Kidney epithelial cell (primary cell): Measurements from ENCODE around the gene PALS2. TPM values are rescaled to one million over a fixed set of nuclear protein-coding genes. Genes with fewer than 3 reads are reported as not detected.
A peak's percentile ranks its signal among the peaks of the same experiment; 100 is the strongest.

ENCODE experiments used
- DNase-seq: peaks from one replicate; pipeline ENCODE4 v3.0.0-alpha.2; 2010; ENCODE audit warnings: low read depth
- H3K27me3 ChIP-seq: 2 replicates; pipeline ENCODE4 v1.6.0; 2011; ENCODE audit warnings: low read length; ENCODE audit not compliant: control insufficient read depth, insufficient read depth
- H3K36me3 ChIP-seq: 2 replicates; pipeline ENCODE4 v1.5.1; 2011; ENCODE audit warnings: low read length; ENCODE audit not compliant: control insufficient read depth, insufficient read depth
- H3K4me3 ChIP-seq: 2 replicates; pipeline ENCODE4 v1.5.1; 2011; ENCODE audit warnings: low read depth, mild to moderate bottlenecking, control low read depth, low read length
- CTCF ChIP-seq: IDR thresholded peaks from 2 replicates; pipeline ENCODE4 v1.5.1; 2011; ENCODE audit warnings: mild to moderate bottlenecking, moderate library complexity, low read length, control low read depth, inconsistent platforms; ENCODE audit not compliant: insufficient read depth, poor library complexity, severe bottlenecking
- total RNA-seq: library from RNA; depleted of rRNA; stranded (reverse); fragments of >200 nt; gene quantifications from 2 replicates; pipeline ENCODE4 v1.2.3, GENCODE V29; 2015

Gene PALS2
- total RNA-seq, 1 donor from 2014 or later, result 8.0 TPM

- peak; percentile 38 for DNase-seq
- H3K4me3 ChIP-seq, result no peak overlapping the region
- peak; percentile 70 for TF ChIP-seq CTCF
- H3K27me3 ChIP-seq, result no peaks in the 10 kb centered on the region
- no peaks in the 10 kb centered on the region for H3K36me3 ChIP-seq
Measured at GRCh38 chr7:24576171-24577025, 3.1 kb downstream of the PALS2 start.

GRCh38 chr7:24578052-24578451 lies 4.8 kb downstream of the PALS2 start:
- DNase-seq, result no peak
- Histone ChIP-seq H3K36me3 (no peaks in the 10 kb centered on the region), H3K27me3 (no peaks in the 10 kb centered on the region), H3K4me3 (no peak overlapping the region)
- TF ChIP-seq CTCF, result no peak

DNA sequence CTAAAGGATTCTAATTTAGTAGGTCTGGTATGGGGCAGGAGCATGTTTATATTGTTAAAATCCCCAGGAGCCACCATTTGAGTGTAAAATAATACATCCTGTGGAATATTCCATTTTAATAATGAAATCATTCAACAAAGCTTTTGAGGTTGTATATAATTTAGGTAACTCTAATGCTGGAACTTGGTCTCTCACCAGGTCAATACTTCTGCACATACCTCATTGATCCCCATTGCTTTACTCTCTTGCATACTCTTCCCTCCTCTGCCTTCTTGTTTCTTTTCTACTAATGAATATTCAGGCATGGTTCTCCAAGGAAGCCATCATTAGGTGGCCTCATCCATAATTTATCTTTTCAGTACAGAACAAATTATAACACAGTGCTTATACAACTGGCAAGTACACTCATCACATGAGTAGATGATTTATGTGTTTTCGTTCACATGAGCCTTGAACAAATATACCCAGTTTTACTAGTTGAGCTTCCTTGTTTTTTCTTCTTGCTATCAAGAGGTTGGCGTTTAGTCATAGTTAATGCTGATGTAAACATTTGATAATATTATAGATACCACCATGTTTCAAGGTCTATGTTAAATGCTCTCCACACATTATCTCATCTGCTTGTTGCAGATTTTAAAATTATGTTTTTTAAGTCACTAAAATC lies 7.2 kb downstream of the PALS2 start:
- TF ChIP-seq CTCF, result no peak
- no peak for DNase-seq
- H3K36me3 ChIP-seq, result no peaks in the 10 kb centered on the region
- no peak overlapping the region for H3K4me3 ChIP-seq
- no peaks in the 10 kb centered on the region for H3K27me3 ChIP-seq

GRCh38 chr7:24582166-24582565 lies 8.9 kb downstream of the PALS2 start:
- H3K4me3 ChIP-seq, result no peak overlapping the region
- no peak for DNase-seq
- no peaks in the 10 kb centered on the region for H3K27me3 ChIP-seq
- TF ChIP-seq CTCF, result no peak
- H3K36me3 ChIP-seq, result no peaks in the 10 kb centered on the region

DNA sequence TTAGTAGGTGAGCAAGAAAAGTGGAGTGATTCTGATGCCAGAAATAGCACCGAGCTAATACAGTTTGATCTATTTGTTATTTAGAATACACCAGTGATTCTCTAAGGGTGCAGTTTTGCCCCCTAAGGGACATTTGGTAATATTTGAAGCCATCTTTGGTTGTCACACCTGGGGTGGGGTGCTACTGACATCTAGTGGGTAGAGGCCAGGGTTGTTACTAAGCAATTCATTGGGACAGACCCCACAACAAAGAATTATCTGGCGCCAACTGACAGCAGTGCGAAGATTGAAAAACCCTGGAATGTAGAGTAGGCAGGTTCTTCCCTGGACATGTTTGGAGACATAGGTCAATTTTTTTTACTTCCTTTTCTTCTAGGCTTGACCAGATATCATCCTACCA lies 14.6 kb downstream of the PALS2 start:
- TF ChIP-seq CTCF, result peak; percentile 44
- Histone ChIP-seq H3K36me3 (no peaks in the 10 kb centered on the region), H3K27me3 (no peaks in the 10 kb centered on the region), H3K4me3 (no peak overlapping the region)
- DNase-seq, result no peak

DNA sequence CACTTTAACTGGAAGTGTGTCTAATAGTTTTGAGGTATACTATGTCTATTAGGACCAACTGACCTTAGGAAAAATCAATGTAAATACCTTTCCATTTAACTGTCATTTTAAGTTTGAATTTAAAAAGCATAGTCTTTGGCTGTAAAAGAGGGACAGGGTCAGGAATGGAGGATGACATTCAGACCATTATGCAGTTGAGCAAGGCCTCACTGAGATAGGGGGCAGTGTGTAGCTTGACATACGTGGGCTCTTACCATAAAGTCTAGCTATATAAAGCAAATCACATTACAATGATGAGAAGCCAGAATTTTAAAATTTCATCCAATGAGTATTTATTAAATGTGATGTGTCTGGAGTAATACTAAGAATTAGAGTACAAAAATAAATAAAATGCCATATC lies 17.9 kb downstream of the PALS2 start:
- DNase-seq, result no peak
- no peak for TF ChIP-seq CTCF
- Histone ChIP-seq H3K36me3 (no peaks in the 10 kb centered on the region), H3K27me3 (no peaks in the 10 kb centered on the region), H3K4me3 (no peak overlapping the region)
